GM10266 (cell line): Measurements from ENCODE around the gene FAM9C.

ENCODE experiments used
- DNase-seq: peaks from one replicate; pipeline ENCODE4 v3.0.0; 2012; ENCODE audit errors: extremely low spot score
- CTCF ChIP-seq: IDR thresholded peaks from 2 replicates; pipeline ENCODE4 v1.5.1; 2012; ENCODE audit warnings: mild to moderate bottlenecking, low read depth; ENCODE audit not compliant: control insufficient read depth, insufficient read depth; ENCODE audit errors: missing control alignments

The FAM9C gene

GRCh38 chrX:13015536-13016236 is 28.7 kb downstream of the FAM9C start:
- DNase-seq, result no peak
- TF ChIP-seq CTCF, result no peak

GRCh38 chrX:13014111-13015096 is 30.0 kb downstream of the FAM9C start:
- no peak for DNase-seq
- no peak for TF ChIP-seq CTCF

- no peak for DNase-seq
- TF ChIP-seq CTCF, result no peak
Observed at GRCh38 chrX:13013363-13014110, 30.9 kb downstream of the FAM9C start.

- no peak for DNase-seq
- no peak for TF ChIP-seq CTCF
Observed at GRCh38 chrX:13010546-13010945, 33.9 kb downstream of the FAM9C start.

- no peak for DNase-seq
Observed at GRCh38 chrX:13009844-13010243, 34.6 kb downstream of the FAM9C start.

GRCh38 chrX:13009273-13009672 is 35.1 kb downstream of the FAM9C start:
- TF ChIP-seq CTCF, result no peak
- no peak for DNase-seq

More at GRCh38 chrX:13009844-13010243, 34.6 kb downstream of the FAM9C start:
- TF ChIP-seq CTCF, result no peak
